Left lobe of liver (tissue), 2 donors: ENCODE data around the gene TBC1D5. TPM values are rescaled to one million over a fixed set of nuclear protein-coding genes. Genes with fewer than 3 reads are reported as not detected.
A peak's percentile ranks its signal among the peaks of the same experiment; 100 is the strongest.

Experiments
- ATAC-seq: fragments of 200-7000 bp; cut with Tn5 transposase; one replicate; pipeline ENCODE4 v1.9.1; 2020; ENCODE audit warnings: mild to moderate bottlenecking, moderate library complexity
- DNase-seq: peaks from one replicate; pipeline ENCODE4 v3.0.0-alpha.2; 2020; ENCODE audit warnings: low spot score
- total RNA-seq: library from RNA; stranded (reverse); gene quantifications from one replicate; pipeline ENCODE4 v1.2.1, GENCODE V29; 2021
- donor health status: DM: no; HTN: no; CAD: no; lungs with moderate emphysema.
- donor health status: DM: no; HTN: yes; CAD: no.

TBC1D5 gene
- total RNA-seq, 1 donor from 2014 or later = 21.8 TPM

GRCh38 chr3:17258823-17259436 is 483.5 kb downstream of the TBC1D5 start:
- DNase-seq (no peak), ATAC-seq (peak; percentile 76)

- DNase-seq = no peak
- ATAC-seq = peak; percentile 21
Observed at GRCh38 chr3:17257269-17257668, 485.2 kb downstream of the TBC1D5 start.

GRCh38 chr3:17243621-17244020 is 498.8 kb downstream of the TBC1D5 start:
- DNase-seq (no peak), ATAC-seq (no peak)

- ATAC-seq (peak; percentile 43), DNase-seq (no peak)
Observed at GRCh38 chr3:17239417-17239816, 503.0 kb downstream of the TBC1D5 start.

- DNase-seq (no peak), ATAC-seq (peak; percentile 15)
Observed at GRCh38 chr3:17238023-17238422, 504.4 kb downstream of the TBC1D5 start.

- no peak for DNase-seq
- no peak for ATAC-seq
Observed at GRCh38 chr3:17235310-17235709, 507.1 kb downstream of the TBC1D5 start.

GRCh38 chr3:17234382-17234781 is 508.0 kb downstream of the TBC1D5 start:
- no peak for ATAC-seq
- DNase-seq = no peak

- DNase-seq (no peak), ATAC-seq (peak; percentile 92)
Observed at GRCh38 chr3:17233398-17233800, 509.0 kb downstream of the TBC1D5 start.

GRCh38 chr3:17232442-17232841 is 510.0 kb downstream of the TBC1D5 start:
- ATAC-seq (no peak), DNase-seq (no peak)

GRCh38 chr3:17231537-17232261 is 510.7 kb downstream of the TBC1D5 start:
- ATAC-seq (peak; percentile 19), DNase-seq (no peak)

- DNase-seq = no peak
- ATAC-seq = no peak
Observed at GRCh38 chr3:17227472-17227871, 515.0 kb downstream of the TBC1D5 start.

GRCh38 chr3:17221529-17221928 is 520.9 kb downstream of the TBC1D5 start:
- no peak for ATAC-seq
- no peak for DNase-seq

- ATAC-seq = no peak
- DNase-seq = no peak
Observed at GRCh38 chr3:17219593-17219992, 522.8 kb downstream of the TBC1D5 start.

- ATAC-seq = no peak
Observed at GRCh38 chr3:17218587-17218986, 523.8 kb downstream of the TBC1D5 start.

GRCh38 chr3:17217588-17217987 is 524.8 kb downstream of the TBC1D5 start:
- DNase-seq = no peak
- ATAC-seq = no peak

More at GRCh38 chr3:17218587-17218986, 523.8 kb downstream of the TBC1D5 start:
- no peak for DNase-seq

- DNase-seq (no peak), ATAC-seq (no peak)
Observed at GRCh38 chr3:17213102-17213501, 529.3 kb downstream of the TBC1D5 start.

GRCh38 chr3:17207979-17208378 is 534.5 kb downstream of the TBC1D5 start:
- DNase-seq (no peak), ATAC-seq (no peak)

- no peak for DNase-seq
- ATAC-seq = no peak
Observed at GRCh38 chr3:17207019-17207418, 535.4 kb downstream of the TBC1D5 start.

- ATAC-seq (no peak), DNase-seq (no peak)
Observed at GRCh38 chr3:17204049-17204650, 538.3 kb downstream of the TBC1D5 start.

- ATAC-seq = no peak
- DNase-seq = no peak
Observed at GRCh38 chr3:17201538-17201937, 540.9 kb downstream of the TBC1D5 start.

GRCh38 chr3:17195856-17196604 is 546.4 kb downstream of the TBC1D5 start:
- peak; percentile 29 for ATAC-seq
- no peak for DNase-seq
